IMR-90 (cell line): ENCODE results near the gene VPS35L. TPM values are rescaled to one million over a fixed set of nuclear protein-coding genes. Genes with fewer than 3 reads are reported as not detected.

Experiments
- ATAC-seq: fragments of 200-7000 bp; cut with Tn5 transposase; 2 replicates; pipeline ENCODE4 v1.9.1; 2020; ENCODE audit warnings: low read depth, mild to moderate bottlenecking, moderate library complexity
- BruUV-seq: library from RNA; stranded (reverse); fragments of 400-500 nt; replicated peaks from 2 replicates; lab custom pipeline; 2021; lab: Mats Ljungman, UMichigan
- CTCF ChIA-PET: fragments of 300-600 bp; formaldehyde crosslinking; extraction: SDS; loops from one replicate; lab custom pipeline; 2021; ENCODE audit warnings: antibody characterized with exemption; lab: Yijun Ruan, JAX
- POLR2A ChIA-PET: fragments of 300-600 bp; sonication (Branson Sonifier 250); formaldehyde crosslinking; loops from one replicate; lab custom pipeline; 2022; ENCODE audit warnings: antibody characterized with exemption; ENCODE audit not compliant: unreplicated experiment; lab: Charles Lee
- DNase-seq: peaks from one replicate; pipeline ENCODE4 v3.0.0; 2013
- H2AFZ ChIP-seq: replicated peaks from 2 replicates; pipeline ENCODE3; 2013; ENCODE audit warnings: low read length, mild to moderate bottlenecking; ENCODE audit not compliant: poor library complexity
- H2AK5ac ChIP-seq: 2 replicates; pipeline ENCODE4 v1.6.1; 2013; ENCODE audit warnings: low read depth, low read length, inconsistent platforms
- H2AK9ac ChIP-seq: replicated peaks from 2 replicates; pipeline ENCODE3; 2013; ENCODE audit warnings: mild to moderate bottlenecking, low read depth, low read length, moderate library complexity; ENCODE audit not compliant: poor library complexity
- H2BK120ac ChIP-seq: 2 replicates; pipeline ENCODE4 v1.6.1; 2013; ENCODE audit warnings: low read depth, low read length, inconsistent platforms
- H2BK15ac ChIP-seq: 3 replicates; pipeline ENCODE4 v1.6.1; 2013; ENCODE audit warnings: low read depth, low read length, inconsistent platforms
- H2BK20ac ChIP-seq: 2 replicates; pipeline ENCODE4 v1.6.1; 2013; ENCODE audit warnings: low read depth, mild to moderate bottlenecking, inconsistent platforms, low read length, moderate library complexity
- H2BK5ac ChIP-seq: 2 replicates; pipeline ENCODE4 v1.6.1; 2013; ENCODE audit warnings: mild to moderate bottlenecking, low read depth, low read length, inconsistent platforms; ENCODE audit not compliant: poor library complexity, severe bottlenecking
- H3K14ac ChIP-seq: replicated peaks from 2 replicates; pipeline ENCODE4 v1.6.1; 2013; ENCODE audit warnings: low read depth, low read length, inconsistent platforms
- H3K18ac ChIP-seq: 2 replicates; pipeline ENCODE4 v1.6.1; 2013; ENCODE audit warnings: low read depth, low read length, control low read depth
- H3K23ac ChIP-seq: 2 replicates; pipeline ENCODE4 v1.6.1; 2013; ENCODE audit warnings: low read depth, low read length, inconsistent platforms
- H3K27ac ChIP-seq: 2 replicates; pipeline ENCODE4 v1.5.1; 2013; ENCODE audit warnings: mild to moderate bottlenecking, control low read depth, low read length; ENCODE audit not compliant: insufficient read depth
- H3K27me3 ChIP-seq: 2 replicates; pipeline ENCODE4 v1.6.1; 2013; ENCODE audit warnings: low read length; ENCODE audit not compliant: control insufficient read depth, insufficient read depth
- H3K36me3 ChIP-seq: 2 replicates; pipeline ENCODE4 v1.6.1; 2013; ENCODE audit warnings: low read length, mixed read lengths; ENCODE audit not compliant: control insufficient read depth, insufficient read depth
- H3K4ac ChIP-seq: 2 replicates; pipeline ENCODE4 v1.6.1; 2013; ENCODE audit warnings: low read depth, low read length, inconsistent platforms
- H3K4me1 ChIP-seq: 2 replicates; pipeline ENCODE4 v1.6.1; 2013; ENCODE audit warnings: low read length, mixed read lengths; ENCODE audit not compliant: control insufficient read depth, insufficient read depth
- H3K4me2 ChIP-seq: 2 replicates; pipeline ENCODE4 v1.6.1; 2013; ENCODE audit warnings: low read depth, mild to moderate bottlenecking, control low read depth, low read length, moderate library complexity
- H3K4me3 ChIP-seq: 2 replicates; pipeline ENCODE4 v1.5.1; 2013; ENCODE audit warnings: low read depth, mild to moderate bottlenecking, control low read depth, low read length, moderate library complexity; ENCODE audit not compliant: insufficient read depth
- H3K56ac ChIP-seq: 2 replicates; pipeline ENCODE4 v1.6.1; 2013; ENCODE audit warnings: low read length, inconsistent platforms; ENCODE audit not compliant: insufficient read depth; ENCODE audit errors: extremely low read depth
- H3K79me1 ChIP-seq, 2 experiments: 2 replicates each; pipeline ENCODE4 v1.6.1; 2013; ENCODE audit warnings: low read length in 2 of 2, inconsistent platforms in 1 of 2, low read depth in 1 of 2
- H3K9ac ChIP-seq: 2 replicates; pipeline ENCODE4 v1.6.1; 2013; ENCODE audit warnings: low read depth, low read length, control low read depth
- H3K9me1 ChIP-seq: 2 replicates; pipeline ENCODE4 v1.6.1; 2013; ENCODE audit warnings: low read length, inconsistent platforms; ENCODE audit not compliant: insufficient read depth
- H3K9me3 ChIP-seq: 2 replicates; pipeline ENCODE4 v1.6.1; 2013; ENCODE audit warnings: low read length; ENCODE audit not compliant: control insufficient read depth, insufficient read depth
- H4K20me1 ChIP-seq: 2 replicates; pipeline ENCODE4 v1.6.1; 2013; ENCODE audit warnings: low read length, inconsistent platforms; ENCODE audit not compliant: insufficient read depth
- H4K5ac ChIP-seq: 2 replicates; pipeline ENCODE4 v1.6.1; 2013; ENCODE audit warnings: mild to moderate bottlenecking, low read depth, low read length, control low read depth
- H4K8ac ChIP-seq, 2 experiments: 2 replicates each; pipeline ENCODE4 v1.6.1; 2013; ENCODE audit warnings: low read depth in 2 of 2, low read length in 2 of 2, control low read depth in 1 of 2, inconsistent platforms in 1 of 2
- H4K91ac ChIP-seq: 2 replicates; pipeline ENCODE4 v1.6.1; 2013; ENCODE audit warnings: low read depth, low read length, inconsistent platforms; ENCODE audit not compliant: insufficient read depth
- POLR2A ChIP-seq: IDR thresholded peaks from 2 replicates; pipeline ENCODE4 v1.6.1; 2012; ENCODE audit warnings: mild to moderate bottlenecking, low read depth, low read length
- RCOR1 ChIP-seq: IDR thresholded peaks from 2 replicates; pipeline ENCODE4 v1.6.1; 2012; ENCODE audit warnings: mild to moderate bottlenecking, low read length, improper control_type of control experiment; ENCODE audit not compliant: insufficient replicate concordance
- RFX5 ChIP-seq: IDR thresholded peaks from 2 replicates; pipeline ENCODE4 v1.8.0; 2012; ENCODE audit warnings: low read depth, mild to moderate bottlenecking, low read length, moderate library complexity
- USF2 ChIP-seq: fragments of 150-350 bp; IDR thresholded peaks from 2 replicates; pipeline ENCODE4 v1.6.1; 2017; ENCODE audit warnings: mild to moderate bottlenecking, antibody characterized with exemption, low read length, low read depth
- WGBS, 2 experiments: methylation state at CpG; one replicate each; pipeline versions ENCODE4 v1.1.5 to v1.1.7; 2013; ENCODE audit warnings: missing lambda C conversion rate in 2 of 2; ENCODE audit not compliant: insufficient read length in 1 of 2; ENCODE audit errors: extremely low coverage in 2 of 2; 5-methylcytosine and 5-hydroxymethylcytosine counted together
- dilution Hi-C: fragments of 300-500 bp; cut with HindIII; formaldehyde crosslinking; loops from one replicate; pipeline ENCODE4 v1.14.3; 2018; ENCODE audit warnings: low sequenced_read_pairs; ENCODE audit not compliant: unreplicated experiment
- in situ Hi-C: fragments of 300-500 bp; cut with MboI; formaldehyde crosslinking; loops from 3 replicates; pipeline ENCODE4 v1.14.3; 2019; ENCODE audit warnings: low sequenced_read_pairs, inconsistent platforms, mixed read lengths
- intact Hi-C: fragments of 100-400 bp; cut with micrococcal nuclease; formaldehyde crosslinking; loops from 2 replicates; pipeline ENCODE4 v1.10.0; 2022
- polyA plus RNA-seq, 3 experiments: library from polyadenylated mRNA; depleted of rRNA; stranded (reverse); fragments of >200 nt; gene quantifications; 2 replicates each; pipeline ENCODE4 v1.2.3, GENCODE V29; 2012; ENCODE audit warnings: low replicate concordance in 1 of 3
- total RNA-seq: library from RNA; depleted of rRNA; stranded (reverse); fragments of >200 nt; gene quantifications from 2 replicates; pipeline ENCODE4 v1.2.3, GENCODE V29; 2012

VPS35L gene
- total and polyA plus RNA-seq, 2 of the 4 experiments (the other 2 are of a cell fraction), result 28.0 to 40.1 TPM

GRCh38 chr16:19523184-19523558, 32.3 kb upstream of the VPS35L start:
- Histone ChIP-seq H2AK5ac (no peak overlapping the region), H3K9me1 (peaks cover 5% of the 10 kb centered on the region), H2AK9ac (no peak overlapping the region), H3K4ac (no peak overlapping the region), H4K20me1 (no peaks in the 10 kb centered on the region), H3K27ac (no peak overlapping the region), H2BK15ac (no peak overlapping the region), H3K4me3 (no peak overlapping the region), H3K56ac (no peak overlapping the region), H4K91ac (no peak overlapping the region), H2BK20ac (no peak overlapping the region), H3K9ac (no peak overlapping the region), H4K5ac (no peak overlapping the region), H3K4me2 (no peak overlapping the region), H3K4me1 (peaks cover 3% of the 10 kb centered on the region; the same call in 1 of the 2 replicates), H3K27me3 (no peaks in the 10 kb centered on the region), H2BK120ac (no peak overlapping the region), H3K14ac (no peak overlapping the region), H3K23ac (no peak overlapping the region), H4K8ac (no peak overlapping the region), H3K9me3 (no peaks in the 10 kb centered on the region), H2BK5ac (no peak overlapping the region), H3K79me1 (peaks cover 26 to 57% of the 10 kb centered on the region in 2 experiments), H3K36me3 (no peaks in the 10 kb centered on the region), H3K18ac (no peak overlapping the region), H2AFZ (no peak overlapping the region)
- DNase-seq (no peak), ATAC-seq (no peak)
- POLR2A ChIA-PET, result no interaction called here
- CTCF ChIA-PET, result interaction anchor here (1.0 kb wide), 1 partner anchor 21 kb away, joined by 3 read pairs; no protein-coding TSS in a partner anchor
- dilution Hi-C loops (no loop called here), in situ Hi-C loops (no loop called here), intact Hi-C loops (loop anchor here (2.0 to 5.0 kb wide), 3 partner anchors 32 to 436 kb away; partner anchors contain the start of genes ITPRIPL2 and VPS35L)
- no TSS peak for BruUV-seq
- 98% methylated on average over 8 of the region's 18 CpGs; no CpG with 5 or more reads in 1 of the 2 experiments for WGBS, 2 experiments
- TF ChIP-seq RCOR1 (no peak), USF2 (no peak), RFX5 (no peak), POLR2A (no peak)
